Activated CD4-positive, alpha-beta T cell treated with anti-CD3 and anti-CD28 coated beads, Interleukin-2, amount 10 ng/mL, durations not matched to agents 7 days and 5 days (primary cell): ENCODE measurements around the gene COL4A6. TPM values are rescaled to one million over a fixed set of nuclear protein-coding genes. Genes with fewer than 3 reads are reported as not detected.

ENCODE experiments used
- CTCF ChIA-PET: fragments of 350-600 bp; sonication (Branson Sonifier 250); formaldehyde crosslinking; loops from one replicate; lab custom pipeline; 2021; ENCODE audit warnings: antibody characterized with exemption; lab: Charles Lee
- POLR2A ChIA-PET: fragments of 350-600 bp; sonication (Branson Sonifier 250); formaldehyde crosslinking; loops from one replicate; lab custom pipeline; 2021; ENCODE audit warnings: antibody characterized with exemption; lab: Charles Lee
- DNase-seq: peaks from one replicate; pipeline ENCODE4 v3.0.0-alpha.2; 2020
- H3K27ac Mint-ChIP-seq: one replicate; pipeline ENCODE4 v1.8.0; 2021; ENCODE audit warnings: mild to moderate bottlenecking, moderate library complexity, mixed read lengths
- H3K27me3 Mint-ChIP-seq: one replicate; pipeline ENCODE4 v1.8.0; 2021; ENCODE audit warnings: mixed read lengths
- H3K36me3 Mint-ChIP-seq: one replicate; pipeline ENCODE4 v1.8.0; 2021; ENCODE audit warnings: low read depth, mixed read lengths
- H3K4me1 Mint-ChIP-seq: one replicate; pipeline ENCODE4 v1.8.0; 2021; ENCODE audit warnings: mixed read lengths
- H3K4me3 Mint-ChIP-seq: one replicate; pipeline ENCODE4 v1.8.0; 2021; ENCODE audit warnings: mild to moderate bottlenecking, moderate library complexity, mixed read lengths
- H3K9me3 Mint-ChIP-seq: one replicate; pipeline ENCODE4 v1.8.0; 2021; ENCODE audit warnings: mixed read lengths
- total RNA-seq, 2 experiments: library from RNA; stranded (reverse); gene quantifications; one replicate each; pipeline ENCODE4 v1.2.3, GENCODE V29; 2021

Gene COL4A6
- total RNA-seq, 2 experiments from 2014 or later: not detected

DNA sequence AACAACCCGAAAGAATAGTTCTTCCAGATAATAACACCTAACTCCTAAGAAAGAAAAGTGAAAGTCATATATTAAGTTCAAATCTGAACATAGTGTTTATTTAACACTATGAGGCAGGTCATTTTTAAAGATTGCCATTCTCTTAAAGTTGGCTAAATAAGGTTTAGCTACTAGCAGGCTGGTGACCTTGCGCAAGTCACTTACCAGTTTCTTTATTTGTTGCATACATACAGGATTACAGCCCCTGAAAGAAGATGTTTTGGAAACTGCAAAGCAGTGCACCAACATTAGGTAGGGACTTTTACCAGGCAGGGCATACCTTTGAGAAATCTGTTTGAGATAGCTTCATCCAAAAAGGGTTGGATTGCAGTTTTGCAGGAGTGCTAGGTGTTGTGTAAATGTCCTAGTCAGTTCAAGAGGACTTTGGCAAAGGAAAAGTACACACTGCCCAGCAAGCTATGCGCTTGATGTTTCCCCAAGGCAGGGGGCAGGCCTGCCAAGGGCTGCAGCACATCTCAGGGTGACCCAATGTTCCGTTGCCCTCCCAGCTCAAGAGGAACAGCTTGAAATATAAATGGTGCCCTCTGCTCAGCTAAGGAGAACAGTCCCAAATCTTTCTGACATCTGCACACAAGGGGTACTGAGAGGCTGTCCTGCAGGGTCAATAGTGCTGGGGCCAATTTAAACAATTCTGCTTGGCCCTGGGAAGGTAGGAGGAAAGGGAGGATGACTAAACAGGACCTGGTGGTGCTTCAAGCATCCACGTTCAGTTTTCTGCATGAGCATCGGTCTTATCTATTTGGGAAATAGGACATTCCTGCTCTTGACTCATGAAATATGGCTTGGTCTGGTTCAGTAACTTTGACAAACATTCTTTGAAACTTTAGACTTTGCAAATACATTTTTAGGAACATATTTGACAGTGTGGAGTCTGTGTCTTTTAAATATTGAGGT lies 130.8 kb downstream of the COL4A6 start:
- Mint-ChIP-seq H3K4me3 (no peak overlapping the region), H3K36me3 (no peaks in the 10 kb centered on the region), H3K9me3 (no peaks in the 10 kb centered on the region), H3K27ac (no peak overlapping the region), H3K4me1 (no peaks in the 10 kb centered on the region), H3K27me3 (no peaks in the 10 kb centered on the region)
- ChIA-PET POLR2A (no interaction called here), CTCF (no interaction called here)
- no peak for DNase-seq

DNA sequence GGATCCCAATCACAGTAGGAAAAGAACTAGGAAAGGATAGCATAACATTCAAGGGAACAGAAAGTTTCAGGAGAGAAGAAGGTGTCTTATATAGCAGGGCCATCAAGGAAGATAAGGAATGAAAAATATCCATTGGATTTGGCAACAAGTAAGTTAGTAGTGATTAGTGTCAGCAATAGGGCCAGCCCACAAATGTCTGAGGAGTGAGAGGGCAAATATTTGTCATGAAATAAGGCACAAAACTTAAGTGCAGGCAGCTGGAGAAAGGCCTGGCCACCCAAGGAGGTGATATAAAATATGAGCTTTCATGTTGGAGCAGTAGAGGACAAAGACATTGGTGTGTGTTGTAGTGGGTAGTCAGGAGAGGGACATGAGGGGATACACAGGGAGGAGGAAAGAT lies 132.1 kb downstream of the COL4A6 start:
- H3K27me3 Mint-ChIP-seq: no peaks in the 10 kb centered on the region
- H3K4me3 Mint-ChIP-seq: no peak overlapping the region
- POLR2A ChIA-PET: no interaction called here
- DNase-seq: no peak
- H3K27ac Mint-ChIP-seq: no peak overlapping the region
- no peaks in the 10 kb centered on the region for H3K4me1 Mint-ChIP-seq
- no peaks in the 10 kb centered on the region for H3K9me3 Mint-ChIP-seq
- no peaks in the 10 kb centered on the region for H3K36me3 Mint-ChIP-seq
- CTCF ChIA-PET: no interaction called here

DNA sequence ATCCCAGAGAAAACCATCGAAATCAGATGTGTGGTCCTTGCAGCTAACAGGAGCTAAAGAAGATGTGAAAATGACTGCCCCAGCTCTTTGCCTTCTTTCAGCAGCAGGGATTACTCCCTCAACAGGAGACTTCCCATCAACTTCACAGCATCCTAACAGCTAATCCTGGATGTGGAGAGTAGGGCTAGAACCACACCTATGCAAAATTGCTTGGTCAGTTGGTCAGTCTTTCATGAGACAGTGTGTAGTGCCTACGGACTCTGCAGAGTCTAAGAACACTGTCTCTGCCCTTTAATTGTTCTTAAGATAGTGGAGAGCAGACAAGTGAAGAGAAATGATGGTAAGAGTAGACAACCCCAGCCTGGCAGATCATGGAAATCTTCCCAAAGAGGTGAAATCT lies 133.5 kb downstream of the COL4A6 start:
- Mint-ChIP-seq H3K27ac (no peak overlapping the region), H3K36me3 (no peaks in the 10 kb centered on the region), H3K4me1 (no peaks in the 10 kb centered on the region), H3K4me3 (no peak overlapping the region), H3K27me3 (no peaks in the 10 kb centered on the region), H3K9me3 (no peaks in the 10 kb centered on the region)
- DNase-seq: no peak
- POLR2A ChIA-PET: no interaction called here
- CTCF ChIA-PET: no interaction called here

DNA sequence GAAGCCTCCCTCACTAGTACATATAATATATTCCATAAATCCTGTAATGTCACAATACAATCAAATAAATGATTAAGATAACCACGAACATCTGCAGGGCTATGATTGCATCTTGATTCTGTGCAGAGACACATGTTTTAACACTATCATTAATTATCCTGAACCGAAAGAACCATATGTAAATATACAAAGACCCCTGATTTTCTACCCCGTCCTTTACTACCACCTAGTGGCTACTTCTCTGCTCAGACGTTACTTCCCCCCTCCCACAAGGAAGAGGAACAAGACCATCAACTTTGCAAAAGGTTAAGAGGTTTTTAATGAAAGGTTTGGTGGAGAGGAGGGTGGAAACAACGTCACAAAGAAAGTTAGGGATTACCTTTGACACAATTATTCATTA lies 134.0 kb downstream of the COL4A6 start:
- no peak for DNase-seq
- ChIA-PET CTCF (no interaction called here), POLR2A (no interaction called here)
- H3K36me3 Mint-ChIP-seq: no peaks in the 10 kb centered on the region
- H3K27me3 Mint-ChIP-seq: no peaks in the 10 kb centered on the region
- no peak overlapping the region for H3K27ac Mint-ChIP-seq
- H3K4me3 Mint-ChIP-seq: no peak overlapping the region
- H3K4me1 Mint-ChIP-seq: no peaks in the 10 kb centered on the region
- no peaks in the 10 kb centered on the region for H3K9me3 Mint-ChIP-seq

DNA sequence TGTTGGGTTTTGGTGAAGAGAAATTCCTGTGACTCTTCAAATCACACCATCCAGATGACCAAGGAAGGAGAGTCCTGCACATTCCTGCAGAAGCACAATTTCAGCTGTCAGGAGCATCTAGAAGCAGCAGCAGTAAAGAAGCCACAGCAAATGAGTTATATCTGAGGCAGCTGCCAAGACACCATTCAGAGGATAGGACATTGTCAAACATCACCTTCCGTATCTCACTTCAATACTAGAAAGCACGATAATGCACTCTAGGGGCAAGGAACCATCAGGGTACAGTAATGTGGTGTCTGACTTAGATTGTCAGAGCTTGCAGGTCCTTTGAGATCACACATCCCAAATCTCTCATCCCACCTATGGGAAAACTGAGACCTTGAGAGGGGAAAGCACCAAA lies 134.5 kb downstream of the COL4A6 start:
- H3K9me3 Mint-ChIP-seq: no peaks in the 10 kb centered on the region
- H3K27me3 Mint-ChIP-seq: no peaks in the 10 kb centered on the region

DNA sequence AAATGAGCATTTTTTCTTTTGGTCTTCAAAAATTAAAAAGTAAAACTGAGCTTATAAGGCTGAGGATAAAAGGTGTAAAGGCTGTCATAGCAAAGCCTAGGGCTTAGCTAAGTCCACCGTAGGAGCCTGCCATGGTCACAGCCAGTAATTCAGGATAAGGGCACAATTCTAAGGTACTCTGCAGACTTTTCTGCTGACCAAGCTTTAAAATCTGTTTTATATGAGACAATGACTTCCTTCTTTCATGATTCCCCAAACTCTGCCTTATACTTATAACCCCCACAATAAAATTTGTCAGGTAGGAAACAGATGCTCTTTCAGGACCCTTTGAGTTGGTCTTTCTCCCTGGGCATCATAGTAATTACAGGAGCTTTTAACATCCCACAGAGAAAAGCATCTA lies 138.5 kb downstream of the COL4A6 start:
- ChIA-PET CTCF (no interaction called here), POLR2A (no interaction called here)
- H3K4me1 Mint-ChIP-seq: no peaks in the 10 kb centered on the region
- no peak for DNase-seq
- H3K4me3 Mint-ChIP-seq: no peak overlapping the region
- H3K27me3 Mint-ChIP-seq: no peaks in the 10 kb centered on the region
- H3K27ac Mint-ChIP-seq: no peak overlapping the region
- no peaks in the 10 kb centered on the region for H3K36me3 Mint-ChIP-seq
- H3K9me3 Mint-ChIP-seq: no peaks in the 10 kb centered on the region

More for the DNA sequence above, 134.5 kb downstream of the COL4A6 start:
- Mint-ChIP-seq H3K4me3 (no peak overlapping the region), H3K36me3 (no peaks in the 10 kb centered on the region), H3K4me1 (no peaks in the 10 kb centered on the region), H3K27ac (no peak overlapping the region)
- ChIA-PET POLR2A (no interaction called here), CTCF (no interaction called here)
- no peak for DNase-seq

DNA sequence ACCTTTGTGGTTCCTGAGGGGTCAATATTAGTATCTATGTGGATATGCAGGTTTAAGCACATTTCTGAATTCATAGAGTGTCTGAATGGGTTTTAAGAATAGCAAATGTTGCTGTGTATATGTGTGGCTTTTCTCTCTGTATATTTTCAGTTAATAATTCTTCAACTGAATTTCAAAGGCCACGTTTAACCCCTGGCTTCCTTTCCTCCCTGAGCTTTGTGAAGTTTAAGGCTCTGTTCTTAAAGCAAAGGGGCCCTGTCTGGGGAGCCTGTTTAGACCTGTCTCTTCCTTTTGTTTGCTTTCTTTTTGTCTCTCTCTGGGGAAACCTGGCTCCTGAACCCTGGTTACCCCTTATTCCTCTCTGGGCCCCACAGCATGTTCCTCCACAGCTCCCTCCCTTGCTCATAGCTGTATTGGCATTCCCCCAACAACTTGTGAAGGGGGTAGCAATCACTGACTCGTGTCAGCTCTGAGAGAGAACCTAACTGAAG lies 139.1 kb downstream of the COL4A6 start:
- H3K36me3 Mint-ChIP-seq: no peaks in the 10 kb centered on the region
- no peaks in the 10 kb centered on the region for H3K9me3 Mint-ChIP-seq
- H3K27me3 Mint-ChIP-seq: peaks cover 2% of the 10 kb centered on the region
- DNase-seq: no peak
- ChIA-PET POLR2A (no interaction called here), CTCF (no interaction called here)
- no peak overlapping the region for H3K27ac Mint-ChIP-seq
- no peaks in the 10 kb centered on the region for H3K4me1 Mint-ChIP-seq
- no peak overlapping the region for H3K4me3 Mint-ChIP-seq

DNA sequence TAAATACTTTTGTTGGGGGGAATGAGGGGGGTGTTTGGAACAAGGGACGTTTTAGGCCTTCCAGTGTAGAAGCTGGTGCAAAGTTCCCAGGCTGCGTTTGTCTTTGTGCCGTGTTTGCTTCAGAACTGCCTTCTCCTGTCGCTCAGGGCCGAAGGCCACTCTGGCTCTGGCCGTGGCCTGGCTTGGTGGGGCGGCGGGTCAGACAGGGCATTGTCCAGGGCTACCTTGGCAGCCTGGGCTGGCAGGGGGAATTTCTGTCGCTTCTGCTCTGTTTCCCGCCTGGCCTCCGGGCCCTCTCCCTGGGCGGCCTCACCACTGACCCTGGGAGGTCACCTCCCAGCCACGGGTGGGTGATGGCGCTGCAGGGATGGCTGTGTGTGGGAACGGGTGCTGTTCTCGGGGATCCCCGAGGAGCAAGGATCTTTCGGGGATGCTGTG lies 140.0 kb downstream of the COL4A6 start:
- Mint-ChIP-seq H3K4me3 (no peak overlapping the region), H3K27ac (no peak overlapping the region), H3K4me1 (no peaks in the 10 kb centered on the region), H3K9me3 (no peaks in the 10 kb centered on the region), H3K27me3 (peaks cover 2% of the 10 kb centered on the region), H3K36me3 (no peaks in the 10 kb centered on the region)
- DNase-seq: no peak
- ChIA-PET POLR2A (no interaction called here), CTCF (no interaction called here)

DNA sequence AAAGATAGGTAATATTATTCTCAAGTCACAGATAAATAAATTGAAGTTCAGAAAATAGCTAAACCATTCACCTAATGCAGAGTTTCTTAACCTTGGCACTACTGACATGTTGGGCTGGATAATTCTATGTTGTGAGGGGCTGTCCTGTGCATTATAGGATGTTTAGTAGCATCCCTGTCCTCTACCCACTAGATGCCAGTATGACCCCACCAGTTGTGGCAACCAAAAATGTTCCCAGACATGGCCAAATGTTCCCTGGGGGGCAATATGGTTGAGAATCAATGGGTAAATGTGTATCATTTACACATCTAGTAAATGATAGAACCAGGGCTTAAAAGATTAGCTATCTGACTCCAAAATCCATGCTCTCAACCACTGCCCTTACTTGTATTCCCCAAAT lies 140.9 kb downstream of the COL4A6 start:
- ChIA-PET CTCF (no interaction called here), POLR2A (no interaction called here)
- Mint-ChIP-seq H3K27ac (no peak overlapping the region), H3K4me1 (no peaks in the 10 kb centered on the region), H3K9me3 (no peaks in the 10 kb centered on the region), H3K36me3 (no peaks in the 10 kb centered on the region), H3K27me3 (peaks cover 2% of the 10 kb centered on the region), H3K4me3 (no peak overlapping the region)
- DNase-seq: no peak

DNA sequence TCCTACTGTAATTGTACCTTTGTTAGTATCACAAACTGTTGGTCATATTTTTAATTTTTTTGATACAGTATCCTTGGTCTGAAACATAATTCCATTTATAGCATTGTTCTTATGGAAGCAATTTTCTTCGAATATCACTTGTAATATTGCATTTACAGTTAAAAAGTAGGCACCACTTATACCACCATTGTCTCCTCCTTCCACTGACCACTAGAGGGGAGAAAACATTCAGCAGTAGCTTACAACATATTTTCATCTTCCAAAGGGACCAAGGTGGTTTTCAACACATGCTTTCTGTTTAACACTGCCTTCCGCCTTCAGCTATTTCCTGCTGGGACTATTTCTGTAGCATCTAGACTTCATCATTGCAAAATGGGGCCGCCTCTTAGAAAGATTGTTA lies 146.2 kb downstream of the COL4A6 start:
- ChIA-PET POLR2A (no interaction called here), CTCF (no interaction called here)
- Mint-ChIP-seq H3K27me3 (peaks cover 2% of the 10 kb centered on the region), H3K4me1 (no peaks in the 10 kb centered on the region), H3K27ac (no peak overlapping the region), H3K4me3 (no peak overlapping the region), H3K36me3 (no peaks in the 10 kb centered on the region), H3K9me3 (no peaks in the 10 kb centered on the region)
- no peak for DNase-seq

DNA sequence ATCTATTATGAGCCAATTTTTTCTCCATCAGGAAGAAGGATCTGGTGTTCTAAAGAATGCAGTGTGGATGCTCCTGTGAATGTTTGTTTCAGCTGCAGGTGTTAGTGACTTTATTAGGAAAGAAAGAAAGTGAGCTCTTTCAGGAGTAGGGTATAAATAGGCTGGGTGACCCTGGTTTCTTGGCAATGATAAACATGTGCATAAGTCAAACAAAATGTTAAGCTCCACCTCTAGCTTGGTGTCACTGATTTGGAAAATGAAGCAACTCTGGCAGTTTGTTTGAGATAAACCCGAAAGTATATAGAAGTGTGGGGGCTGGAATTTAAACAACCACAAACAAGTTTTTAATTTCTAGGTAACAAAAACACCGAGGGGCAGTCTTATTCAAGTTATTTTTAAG lies 152.3 kb downstream of the COL4A6 start:
- Mint-ChIP-seq H3K27me3 (no peaks in the 10 kb centered on the region), H3K9me3 (no peaks in the 10 kb centered on the region)
- CTCF ChIA-PET: no interaction called here

DNA sequence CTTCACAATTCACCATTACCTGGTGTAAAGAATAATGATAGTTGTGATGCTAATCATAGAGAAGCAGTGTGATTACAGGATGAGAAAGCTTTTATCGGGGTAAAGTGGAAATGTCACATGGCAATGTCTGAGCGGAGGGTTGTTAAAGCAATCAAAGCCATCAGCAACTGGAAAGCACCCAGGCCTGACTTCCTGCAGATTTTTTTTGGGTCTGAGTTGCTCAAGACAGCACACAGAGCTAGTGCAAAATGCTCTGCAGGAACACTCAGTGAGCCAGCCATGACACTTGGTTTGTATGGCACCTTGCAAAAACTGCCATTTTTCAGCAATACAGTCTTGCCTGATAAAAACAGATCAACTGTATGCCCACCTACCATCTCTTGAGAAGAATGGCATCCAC lies 152.9 kb downstream of the COL4A6 start:
- no peak overlapping the region for H3K4me3 Mint-ChIP-seq
- CTCF ChIA-PET: no interaction called here

More for the DNA sequence above, 152.3 kb downstream of the COL4A6 start:
- Mint-ChIP-seq H3K4me3 (no peak overlapping the region), H3K36me3 (no peaks in the 10 kb centered on the region), H3K27ac (no peak overlapping the region), H3K4me1 (no peaks in the 10 kb centered on the region)
- DNase-seq: no peak
- POLR2A ChIA-PET: no interaction called here

DNA sequence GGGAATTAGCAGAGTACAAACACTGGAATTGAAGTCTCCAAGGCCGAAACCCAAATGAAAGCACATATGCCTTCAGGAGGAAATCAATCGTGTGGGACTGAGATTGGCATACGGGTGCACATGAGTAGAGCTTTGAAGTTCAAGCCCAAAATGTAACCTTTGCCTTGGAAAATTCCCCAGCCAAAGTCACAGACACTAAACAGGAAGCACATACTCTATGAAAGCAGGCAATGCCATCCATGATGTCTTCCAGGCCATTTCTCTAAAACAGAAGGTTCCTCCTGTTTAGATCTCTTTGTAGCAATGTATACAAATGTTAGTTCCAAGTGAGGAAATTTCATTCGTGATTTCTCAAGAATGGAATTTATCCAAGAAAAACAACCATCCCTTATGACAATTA lies 162.5 kb downstream of the COL4A6 start:
- POLR2A ChIA-PET: no interaction called here
- H3K27ac Mint-ChIP-seq: no peak overlapping the region
- no peaks in the 10 kb centered on the region for H3K9me3 Mint-ChIP-seq
- no peak overlapping the region for H3K4me3 Mint-ChIP-seq
- H3K36me3 Mint-ChIP-seq: no peaks in the 10 kb centered on the region
- no peaks in the 10 kb centered on the region for H3K4me1 Mint-ChIP-seq
- CTCF ChIA-PET: no interaction called here
- H3K27me3 Mint-ChIP-seq: no peaks in the 10 kb centered on the region
- no peak for DNase-seq

More for the DNA sequence above, 152.9 kb downstream of the COL4A6 start:
- H3K36me3 Mint-ChIP-seq: no peaks in the 10 kb centered on the region
- POLR2A ChIA-PET: no interaction called here
- H3K4me1 Mint-ChIP-seq: no peaks in the 10 kb centered on the region
- H3K27ac Mint-ChIP-seq: no peak overlapping the region
- DNase-seq: no peak
- no peaks in the 10 kb centered on the region for H3K9me3 Mint-ChIP-seq
- H3K27me3 Mint-ChIP-seq: no peaks in the 10 kb centered on the region

DNA sequence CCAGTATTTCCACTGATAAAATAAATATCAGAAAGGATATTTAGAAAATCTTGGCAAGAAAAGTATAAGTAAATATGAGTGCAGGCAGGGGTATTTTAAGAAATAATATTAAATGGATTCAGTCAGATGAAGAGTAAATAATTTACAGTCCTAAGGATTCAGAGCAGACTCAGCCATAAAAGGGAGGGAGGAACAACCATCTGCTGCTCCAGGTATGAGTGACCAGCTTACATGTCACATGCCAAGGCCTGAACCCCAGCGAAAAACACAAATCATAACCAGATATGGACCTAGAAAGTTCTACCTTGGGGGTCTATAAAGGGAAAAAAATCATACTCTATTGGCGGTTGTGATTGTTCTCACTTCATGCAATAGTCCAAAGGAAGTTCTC lies 166.8 kb downstream of the COL4A6 start:
- no peak overlapping the region for H3K27ac Mint-ChIP-seq
- H3K27me3 Mint-ChIP-seq: no peaks in the 10 kb centered on the region
- ChIA-PET POLR2A (no interaction called here), CTCF (no interaction called here)
- H3K4me1 Mint-ChIP-seq: no peaks in the 10 kb centered on the region
- H3K4me3 Mint-ChIP-seq: no peak overlapping the region
- H3K9me3 Mint-ChIP-seq: no peaks in the 10 kb centered on the region
- no peaks in the 10 kb centered on the region for H3K36me3 Mint-ChIP-seq
- DNase-seq: no peak
